Cardiac muscle cell (in vitro differentiated cells and primary cell): Measurements from ENCODE around the gene PIK3C2G. TPM values are rescaled to one million over a fixed set of nuclear protein-coding genes. Genes with fewer than 3 reads are reported as not detected.
A peak's percentile ranks its signal among the peaks of the same experiment; 100 is the strongest.

ENCODE experiments used
- DNase-seq, 2 donors: peaks; one replicate each; pipeline versions ENCODE4 v3.0.0 to v3.0.0-alpha.2; 2010 to 2017; ENCODE audit warnings: low read depth in 1 of 2, low spot score in 1 of 2
- H3K27ac ChIP-seq: fragments of 200-600 bp; sonication (generic); 2 replicates; pipeline ENCODE4 v1.5.1; 2016
- H3K27me3 ChIP-seq: fragments of 200-600 bp; sonication (generic); 2 replicates; pipeline ENCODE4 v1.6.0; 2016; ENCODE audit warnings: control low read depth
- H3K36me3 ChIP-seq: fragments of 200-600 bp; sonication (generic); 2 replicates; pipeline ENCODE4 v1.5.1; 2016; ENCODE audit warnings: control low read depth
- H3K4me1 ChIP-seq: fragments of 200-600 bp; sonication (generic); 2 replicates; pipeline ENCODE4 v1.8.1; 2017; ENCODE audit warnings: low read depth, mild to moderate bottlenecking, mixed run types
- H3K4me3 ChIP-seq: fragments of 200-600 bp; sonication (generic); 2 replicates; pipeline ENCODE4 v1.5.1; 2016; ENCODE audit warnings: mild to moderate bottlenecking
- H3K9me3 ChIP-seq: fragments of 200-600 bp; sonication (generic); 2 replicates; pipeline ENCODE4 v1.5.1; 2017; ENCODE audit warnings: low read depth, mild to moderate bottlenecking, control low read depth
- CTCF ChIP-seq: IDR thresholded peaks from 2 replicates; pipeline ENCODE4 v1.5.1; 2012; ENCODE audit warnings: low read depth, mild to moderate bottlenecking, low read length
- polyA plus RNA-seq: library from polyadenylated mRNA; unstranded; fragments of >200 nt; fragmentation: Nextera tagmentation; extraction: Ambion mirVana; gene quantifications from 2 replicates; pipeline ENCODE4 v1.2.1, GENCODE V29; 2016
- total RNA-seq: library from RNA; depleted of rRNA; stranded (reverse); fragments of >200 nt; gene quantifications from 2 replicates; pipeline ENCODE4 v1.2.3, GENCODE V29; 2016

Gene PIK3C2G
- total and polyA plus RNA-seq, 2 experiments from 2014 or later = not detected

GRCh38 chr12:18580291-18580690 lies 319.0 kb downstream of the PIK3C2G start:
- H3K27ac ChIP-seq = no peak overlapping the region
- peak in 1 of 2 donors; percentile 12 for DNase-seq
- no peaks in the 10 kb centered on the region for H3K36me3 ChIP-seq
- TF ChIP-seq CTCF = no peak
- H3K9me3 ChIP-seq = no peaks in the 10 kb centered on the region
- H3K4me1 ChIP-seq = no peaks in the 10 kb centered on the region
- H3K27me3 ChIP-seq = no peaks in the 10 kb centered on the region
- no peak overlapping the region for H3K4me3 ChIP-seq

GRCh38 chr12:18580706-18581105 lies 319.4 kb downstream of the PIK3C2G start:
- no peak for DNase-seq
- Histone ChIP-seq H3K27me3 (no peaks in the 10 kb centered on the region), H3K36me3 (no peaks in the 10 kb centered on the region), H3K4me3 (no peak overlapping the region), H3K9me3 (no peaks in the 10 kb centered on the region), H3K27ac (no peak overlapping the region), H3K4me1 (no peaks in the 10 kb centered on the region)
- no peak for TF ChIP-seq CTCF

- Histone ChIP-seq H3K4me1 (no peaks in the 10 kb centered on the region), H3K9me3 (no peaks in the 10 kb centered on the region), H3K4me3 (no peak overlapping the region), H3K27ac (no peak overlapping the region), H3K36me3 (no peaks in the 10 kb centered on the region), H3K27me3 (no peaks in the 10 kb centered on the region)
- DNase-seq = no peak
- TF ChIP-seq CTCF = no peak
Measured at GRCh38 chr12:18581232-18581962, 320.1 kb downstream of the PIK3C2G start.

- H3K4me3 ChIP-seq = no peak overlapping the region
- H3K4me1 ChIP-seq = no peaks in the 10 kb centered on the region
- peak; percentile 6 for DNase-seq
- no peaks in the 10 kb centered on the region for H3K36me3 ChIP-seq
- no peaks in the 10 kb centered on the region for H3K9me3 ChIP-seq
- H3K27ac ChIP-seq = no peak overlapping the region
- no peaks in the 10 kb centered on the region for H3K27me3 ChIP-seq
- no peak for TF ChIP-seq CTCF
Measured at GRCh38 chr12:18583655-18584054, 322.3 kb downstream of the PIK3C2G start.

GRCh38 chr12:18586581-18586980 lies 325.3 kb downstream of the PIK3C2G start:
- no peaks in the 10 kb centered on the region for H3K9me3 ChIP-seq
- H3K36me3 ChIP-seq = no peaks in the 10 kb centered on the region
- DNase-seq = no peak
- no peaks in the 10 kb centered on the region for H3K27me3 ChIP-seq
- H3K27ac ChIP-seq = no peak overlapping the region
- TF ChIP-seq CTCF = no peak
- H3K4me3 ChIP-seq = no peak overlapping the region
- H3K4me1 ChIP-seq = no peaks in the 10 kb centered on the region

- H3K27me3 ChIP-seq = no peaks in the 10 kb centered on the region
- peak; percentile 37 for TF ChIP-seq CTCF
- peak in 1 of 2 donors; percentile 31 for DNase-seq
- H3K4me3 ChIP-seq = no peak overlapping the region
- H3K4me1 ChIP-seq = no peaks in the 10 kb centered on the region
- H3K27ac ChIP-seq = no peak overlapping the region
- H3K9me3 ChIP-seq = no peaks in the 10 kb centered on the region
- no peaks in the 10 kb centered on the region for H3K36me3 ChIP-seq
Measured at GRCh38 chr12:18589316-18589715, 328.0 kb downstream of the PIK3C2G start.
